Activated CD8-positive, alpha-beta T cell treated with anti-CD3 and anti-CD28 coated beads, Interleukin-2, amount 10 ng/mL, durations not matched to agents 7 days and 5 days (primary cell): Measurements from ENCODE around the gene CD4. TPM values are rescaled to one million over a fixed set of nuclear protein-coding genes. Genes with fewer than 3 reads are reported as not detected.
A peak's percentile ranks its signal among the peaks of the same experiment; 100 is the strongest.
"Not testable (repeated sequence)": the region's sequence is repeated elsewhere in the genome, so short reads cannot be mapped to it uniquely, and the experiment has no call there.

Experiments used
- ATAC-seq: fragments of 150-1000 bp; cut with Tn5 transposase; one replicate; pipeline ENCODE4 v1.10.0; 2021; ENCODE audit warnings: moderate library complexity
- CTCF ChIA-PET: fragments of 350-600 bp; sonication (Branson Sonifier 250); formaldehyde crosslinking; loops from one replicate; lab custom pipeline; 2021; ENCODE audit warnings: antibody characterized with exemption; lab: Charles Lee
- POLR2A ChIA-PET: fragments of 350-600 bp; sonication (Branson Sonifier 250); formaldehyde crosslinking; loops from one replicate; lab custom pipeline; 2021; ENCODE audit warnings: antibody characterized with exemption; lab: Charles Lee
- DNase-seq: peaks from one replicate; pipeline ENCODE4 v3.0.0-alpha.2; 2020
- H3K27ac Mint-ChIP-seq: one replicate; pipeline ENCODE4 v1.8.0; 2021; ENCODE audit warnings: mild to moderate bottlenecking, mixed read lengths
- H3K27me3 Mint-ChIP-seq: one replicate; pipeline ENCODE4 v1.8.0; 2021; ENCODE audit warnings: low read depth, mixed read lengths
- H3K36me3 Mint-ChIP-seq: one replicate; pipeline ENCODE4 v1.8.0; 2021; ENCODE audit warnings: low read depth, mixed read lengths
- H3K4me1 Mint-ChIP-seq: one replicate; pipeline ENCODE4 v1.8.0; 2021; ENCODE audit warnings: low read depth, mixed read lengths
- H3K4me3 Mint-ChIP-seq: one replicate; pipeline ENCODE4 v1.8.0; 2021; ENCODE audit warnings: mild to moderate bottlenecking, mixed read lengths
- H3K9me3 Mint-ChIP-seq: one replicate; pipeline ENCODE4 v1.8.0; 2022; ENCODE audit warnings: mixed read lengths; ENCODE audit not compliant: insufficient read depth
- total RNA-seq, 2 experiments: library from RNA; stranded (reverse); gene quantifications; one replicate each; pipeline ENCODE4 v1.2.3, GENCODE V29; 2021

Gene CD4
- total RNA-seq, 2 experiments from 2014 or later: 0.90 to 1.6 TPM

DNA sequence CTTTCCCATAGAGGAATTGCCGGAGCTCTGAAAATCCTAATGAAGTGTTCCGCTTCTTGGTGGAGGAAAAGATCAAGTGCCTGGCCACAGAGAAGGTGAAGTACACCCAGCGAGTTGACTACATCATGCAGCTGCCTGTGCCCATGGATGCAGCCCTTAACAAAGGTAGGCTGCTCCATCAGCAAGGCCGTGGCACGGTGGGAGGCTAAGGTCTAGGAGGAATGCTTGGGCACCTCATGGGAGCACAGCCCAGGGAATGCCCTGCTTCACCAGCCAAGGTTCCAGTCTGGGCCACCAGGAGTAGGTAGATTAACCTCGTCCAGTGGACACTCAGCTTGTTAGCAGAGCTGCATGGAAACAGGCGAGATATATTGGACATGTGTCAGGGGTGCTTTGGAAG, 71.6 kb downstream of the CD4 start:
- no peak for DNase-seq
- no peaks in the 10 kb centered on the region for H3K9me3 Mint-ChIP-seq
- peaks cover 65% of the 10 kb centered on the region for H3K36me3 Mint-ChIP-seq
- H3K4me3 Mint-ChIP-seq: no peak overlapping the region
- no peaks in the 10 kb centered on the region for H3K27me3 Mint-ChIP-seq
- POLR2A ChIA-PET: interaction anchor here (0.7 to 1.8 kb wide), 3 partner anchors 9 to 83 kb away, joined by 3 to 13 read pairs (median 4); partner anchors contain the start of genes C12orf57, CDCA3, RNU7-1 and USP5
- H3K27ac Mint-ChIP-seq: no peak overlapping the region
- no peak for ATAC-seq
- CTCF ChIA-PET: interaction anchor here (1.0 to 1.1 kb wide), 2 partner anchors 11 to 323 kb away, joined by 3 read pairs; no protein-coding TSS in a partner anchor
- peaks cover 2% of the 10 kb centered on the region for H3K4me1 Mint-ChIP-seq

DNA sequence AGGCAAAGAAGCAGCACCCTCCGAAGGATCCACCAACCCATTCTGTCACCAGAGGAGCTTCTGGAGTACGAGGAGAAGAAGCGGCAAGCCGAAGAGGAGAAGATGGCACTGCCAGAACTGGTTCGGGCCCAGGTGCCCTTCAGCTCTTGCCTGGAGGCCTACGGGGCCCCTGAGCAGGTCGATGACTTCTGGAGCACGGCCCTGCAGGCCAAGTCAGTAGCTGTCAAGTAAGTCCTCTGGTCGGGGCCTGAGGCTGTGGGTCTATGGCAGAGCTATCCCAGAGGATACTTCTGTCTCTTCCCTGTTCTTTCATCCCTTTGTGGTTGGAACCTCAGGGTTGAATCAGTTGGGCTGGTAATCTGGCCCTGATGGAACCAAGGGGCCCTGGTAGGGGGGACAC, 72.1 kb downstream of the CD4 start:
- Mint-ChIP-seq H3K27me3 (no peaks in the 10 kb centered on the region), H3K36me3 (peaks cover 66% of the 10 kb centered on the region), H3K9me3 (no peaks in the 10 kb centered on the region), H3K27ac (no peak overlapping the region), H3K4me1 (peaks cover 6% of the 10 kb centered on the region), H3K4me3 (no peak overlapping the region)
- no peak for ATAC-seq
- ChIA-PET POLR2A (interaction anchor here (0.7 to 1.8 kb wide), 3 partner anchors 9 to 82 kb away, joined by 3 to 13 read pairs (median 4); partner anchors contain the start of genes C12orf57, CDCA3, RNU7-1 and USP5), CTCF (interaction anchor here (1.0 to 1.1 kb wide), 2 partner anchors 11 to 324 kb away, joined by 3 read pairs; no protein-coding TSS in a partner anchor)
- DNase-seq: no peak

DNA sequence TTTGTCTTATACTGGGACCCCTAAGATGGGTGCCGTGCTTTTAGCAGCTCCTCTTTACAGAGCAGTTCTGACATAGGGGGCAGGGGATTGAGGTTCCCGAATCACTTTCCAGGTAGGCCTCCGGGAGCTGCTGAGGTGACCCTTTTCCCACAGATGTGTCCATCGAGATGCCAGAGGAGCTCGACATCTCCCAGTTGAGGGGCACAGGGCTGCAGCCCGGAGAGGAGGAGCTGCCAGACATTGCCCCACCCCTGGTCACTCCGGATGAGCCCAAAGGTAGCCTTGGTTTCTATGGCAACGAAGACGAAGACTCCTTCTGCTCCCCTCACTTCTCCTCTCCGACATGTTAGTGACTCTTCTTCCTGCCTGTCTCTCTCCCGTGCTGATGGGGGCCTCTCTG, 73.7 kb downstream of the CD4 start:
- no peaks in the 10 kb centered on the region for H3K27me3 Mint-ChIP-seq
- DNase-seq: no peak
- no peak overlapping the region for H3K4me3 Mint-ChIP-seq
- H3K36me3 Mint-ChIP-seq: peaks cover 59% of the 10 kb centered on the region
- H3K4me1 Mint-ChIP-seq: peaks cover 15% of the 10 kb centered on the region
- ChIA-PET CTCF (interaction anchor here (0.9 kb wide), 2 partner anchors 9 to 27 kb away, joined by 3 to 4 read pairs; no protein-coding TSS in a partner anchor), POLR2A (interaction anchor here (0.7 kb wide), 1 partner anchor 10 kb away, joined by 4 read pairs; no protein-coding TSS in a partner anchor)
- H3K27ac Mint-ChIP-seq: no peak overlapping the region
- H3K9me3 Mint-ChIP-seq: no peaks in the 10 kb centered on the region
- ATAC-seq: no peak

DNA sequence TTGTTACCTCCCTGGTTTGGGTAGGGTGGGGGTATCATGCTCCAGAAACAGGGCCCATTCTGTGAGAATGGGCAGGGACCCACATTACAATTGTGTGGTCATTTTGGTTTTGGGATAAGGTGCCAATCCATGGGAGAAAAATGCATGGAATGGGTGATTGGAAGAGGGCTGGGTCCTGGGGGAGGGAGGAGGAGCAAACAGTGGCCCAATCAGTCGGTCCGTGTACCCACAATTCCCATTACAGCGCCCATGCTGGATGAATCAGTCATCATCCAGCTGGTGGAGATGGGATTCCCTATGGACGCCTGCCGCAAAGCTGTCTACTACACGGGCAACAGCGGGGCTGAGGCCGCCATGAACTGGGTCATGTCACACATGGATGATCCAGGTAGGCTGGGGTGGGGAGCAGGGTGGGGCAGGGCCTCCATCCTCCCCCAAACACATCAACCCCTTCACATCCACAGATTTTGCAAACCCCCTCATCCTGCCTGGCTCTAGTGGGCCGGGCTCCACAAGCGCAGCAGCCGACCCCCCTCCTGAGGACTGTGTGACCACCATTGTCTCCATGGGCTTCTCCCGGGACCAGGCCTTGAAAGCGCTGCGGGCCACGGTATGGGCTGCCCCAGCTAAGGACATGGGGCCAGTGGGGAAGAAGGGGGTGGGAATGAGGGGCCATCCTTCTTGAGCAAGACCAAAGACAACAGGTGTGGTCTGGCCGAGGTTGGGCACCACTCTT, 74.4 kb downstream of the CD4 start:
- POLR2A ChIA-PET: interaction anchor here (0.7 to 6.8 kb wide), 2 partner anchors 11 kb away, joined by 4 to 93 read pairs; partner anchors contain the start of genes CDCA3 and USP5

DNA sequence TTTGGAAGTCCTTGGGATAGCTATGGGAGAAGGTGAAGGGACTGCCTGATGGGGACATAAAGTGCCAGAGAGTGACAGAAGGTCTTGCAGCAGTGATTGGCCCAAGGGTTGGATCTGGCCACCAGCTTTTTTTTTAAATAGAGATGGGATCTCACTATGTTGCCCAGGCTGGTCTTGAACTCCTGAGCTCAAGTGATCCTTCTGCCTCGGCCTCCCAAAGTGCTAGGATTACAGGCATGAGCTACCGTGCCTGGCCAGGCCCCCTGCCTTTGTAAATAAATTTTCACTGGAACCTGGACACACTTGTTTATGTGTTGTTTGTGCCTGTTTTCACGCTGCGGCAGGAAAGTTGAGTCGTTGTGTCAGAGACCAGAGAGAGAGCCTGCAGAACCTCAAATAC, 76.0 kb downstream of the CD4 start:
- H3K4me3 Mint-ChIP-seq, ATAC-seq: not testable (repeated sequence)
- POLR2A ChIA-PET: interaction anchor here (0.9 to 6.8 kb wide), 4 partner anchors 12 to 233 kb away, joined by 3 to 93 read pairs (median 4); partner anchors contain the start of genes CDCA3, MLF2 and USP5

More for the DNA sequence above, 74.4 kb downstream of the CD4 start:
- CTCF ChIA-PET: interaction anchor here (0.9 to 1.2 kb wide), 3 partner anchors 9 to 83 kb away, joined by 3 to 4 read pairs (median 3); no protein-coding TSS in a partner anchor
- Mint-ChIP-seq H3K27ac (no peak overlapping the region), H3K36me3 (peaks cover 64% of the 10 kb centered on the region), H3K27me3 (no peaks in the 10 kb centered on the region), H3K4me3 (no peak overlapping the region), H3K9me3 (no peaks in the 10 kb centered on the region), H3K4me1 (peaks cover 21% of the 10 kb centered on the region)
- ATAC-seq (no peak), DNase-seq (no peak)

DNA sequence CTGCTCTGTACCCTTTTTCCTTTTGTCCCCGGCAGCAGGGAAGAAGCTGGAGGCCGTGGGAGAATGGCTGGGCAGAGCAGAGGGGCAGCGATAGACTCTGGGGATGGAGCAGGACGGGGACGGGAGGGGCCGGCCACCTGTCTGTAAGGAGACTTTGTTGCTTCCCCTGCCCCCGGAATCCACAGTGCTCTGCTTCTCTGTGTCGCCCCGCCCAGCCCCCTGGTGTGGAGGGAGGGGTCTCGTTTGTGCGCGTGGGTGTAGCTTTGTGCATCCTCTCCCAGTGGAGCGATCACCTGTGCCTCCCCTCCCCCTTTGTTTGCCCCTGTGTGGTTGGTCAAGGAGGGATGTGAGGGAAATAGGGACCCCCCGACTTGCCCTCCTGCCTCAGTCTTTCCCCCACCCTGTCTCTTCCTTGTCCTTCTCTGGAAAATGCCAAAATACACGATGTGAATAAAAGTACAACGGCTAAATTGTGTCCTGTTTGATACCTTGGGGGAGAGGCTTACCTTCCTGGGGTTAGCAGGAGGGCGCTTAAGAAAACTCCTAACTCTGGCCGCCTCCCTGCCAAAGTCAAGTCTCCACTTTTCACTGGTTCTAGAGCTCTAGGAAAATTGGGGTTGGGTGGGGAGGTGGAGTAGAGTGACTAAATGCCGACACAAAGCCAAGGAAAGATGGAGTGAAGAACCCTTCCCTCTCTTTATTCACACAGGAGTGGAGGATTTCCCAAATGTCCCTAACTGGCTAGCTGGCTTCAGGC, 77.0 kb downstream of the CD4 start:
- Mint-ChIP-seq H3K27me3 (no peaks in the 10 kb centered on the region), H3K9me3 (no peaks in the 10 kb centered on the region), H3K27ac (peak overlapping the region; percentile 96), H3K4me3 (peak overlapping the region; percentile 98), H3K4me1 (peaks cover 47% of the 10 kb centered on the region), H3K36me3 (peaks cover 70% of the 10 kb centered on the region)
- ChIA-PET POLR2A (interaction anchor here (0.5 to 6.8 kb wide), 15 partner anchors 13 to 254 kb away, joined by 3 to 93 read pairs (median 3); partner anchors contain the start of genes C12orf57, CDCA3, MLF2 and PTPN6), CTCF (interaction anchor here (1.8 to 4.4 kb wide), 4 partner anchors 14 to 72 kb away, joined by 4 to 31 read pairs (median 18); partner anchors contain the start of genes CDCA3 and USP5)
- no peak for DNase-seq
- no peak for ATAC-seq

More for the DNA sequence above, 76.0 kb downstream of the CD4 start:
- Mint-ChIP-seq H3K36me3 (peaks cover 70% of the 10 kb centered on the region), H3K4me1 (peaks cover 37% of the 10 kb centered on the region)
- not testable (repeated sequence) for H3K9me3 Mint-ChIP-seq, DNase-seq, H3K27ac Mint-ChIP-seq, H3K27me3 Mint-ChIP-seq
- CTCF ChIA-PET: interaction anchor here (1.4 to 2.8 kb wide), 2 partner anchors 22 to 26 kb away, joined by 3 to 12 read pairs; no protein-coding TSS in a partner anchor

DNA sequence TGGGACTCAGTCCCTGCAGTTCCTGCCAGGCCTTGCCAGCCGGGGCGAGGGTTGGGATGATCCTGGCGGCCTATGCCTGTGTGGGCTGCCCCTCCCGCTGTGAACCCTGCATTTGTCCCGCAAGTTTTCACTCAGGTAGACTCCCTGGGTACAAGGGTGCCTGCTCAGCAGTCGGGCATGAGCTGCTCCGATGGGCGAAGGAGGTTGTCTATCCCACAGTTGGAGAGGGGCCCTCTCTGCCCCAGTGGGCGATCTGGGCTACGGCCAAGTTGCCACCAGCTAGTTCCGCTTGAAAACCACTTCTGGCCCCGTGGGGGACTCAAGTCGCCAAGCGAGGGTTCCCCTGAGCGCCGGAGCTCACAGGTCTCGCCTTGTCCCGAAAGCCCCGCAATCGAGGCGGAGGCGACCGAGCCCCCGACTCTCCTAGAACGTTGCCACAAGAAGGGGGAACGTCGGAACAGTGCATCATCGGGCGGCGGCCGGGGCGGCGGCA, 77.6 kb downstream of the CD4 start:
- no peaks in the 10 kb centered on the region for H3K27me3 Mint-ChIP-seq
- H3K4me3 Mint-ChIP-seq: peak overlapping the region; percentile 98
- no peak for DNase-seq
- peaks cover 76% of the 10 kb centered on the region for H3K36me3 Mint-ChIP-seq
- H3K9me3 Mint-ChIP-seq: no peaks in the 10 kb centered on the region
- peaks cover 53% of the 10 kb centered on the region for H3K4me1 Mint-ChIP-seq
- ChIA-PET CTCF (interaction anchor here (1.1 to 4.4 kb wide), 7 partner anchors 14 to 143 kb away, joined by 3 to 31 read pairs (median 12); partner anchors contain the start of genes CDCA3, COPS7A and USP5), POLR2A (interaction anchor here (0.5 to 6.8 kb wide), 17 partner anchors 12 to 254 kb away, joined by 3 to 93 read pairs (median 3); partner anchors contain the start of genes C12orf57, CDCA3, PTPN6 and RNU7-1)
- peak overlapping the region; percentile 96 for H3K27ac Mint-ChIP-seq
- peak; percentile 4 for ATAC-seq

DNA sequence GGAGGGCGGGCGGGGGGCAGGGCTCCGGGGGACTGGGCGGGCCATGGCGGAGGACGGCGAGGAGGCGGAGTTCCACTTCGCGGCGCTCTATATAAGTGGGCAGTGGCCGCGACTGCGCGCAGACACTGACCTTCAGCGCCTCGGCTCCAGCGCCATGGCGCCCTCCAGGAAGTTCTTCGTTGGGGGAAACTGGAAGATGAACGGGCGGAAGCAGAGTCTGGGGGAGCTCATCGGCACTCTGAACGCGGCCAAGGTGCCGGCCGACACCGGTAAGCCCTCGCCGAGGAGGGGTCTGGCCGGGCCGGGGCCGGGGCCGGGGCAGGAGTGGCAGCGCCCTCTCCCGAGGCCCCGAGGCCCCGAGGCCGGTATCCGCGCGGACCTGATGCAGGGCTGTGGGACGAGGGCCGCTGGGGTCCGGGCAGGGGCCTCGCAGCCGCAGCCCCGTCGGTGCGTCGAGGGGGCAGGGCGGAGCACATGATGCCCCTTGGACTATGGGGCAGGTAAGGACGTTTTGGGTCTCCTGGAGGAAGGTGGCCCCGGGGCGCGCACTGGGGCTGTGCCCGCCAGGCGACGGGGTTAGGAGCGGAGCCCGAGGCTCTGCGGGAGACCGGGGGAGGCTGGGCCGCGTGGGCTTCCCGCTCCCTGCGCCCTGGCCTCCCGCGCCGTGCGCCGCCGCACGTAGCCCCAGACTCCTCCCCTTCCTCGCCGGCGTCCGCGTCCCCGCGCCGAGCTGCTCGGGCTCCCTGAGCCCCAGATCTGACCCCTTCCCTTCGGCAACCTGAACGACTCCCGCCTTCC, 78.3 kb downstream of the CD4 start, which contains the start of gene TPI1:
Gene TPI1 (plus strand): TSS at position 119 of the 798 bp plus-strand sequence. CDS start 36 bp downstream, at position 155.
- ChIA-PET POLR2A (interaction anchor here (0.9 to 6.8 kb wide), 17 partner anchors 14 to 255 kb away, joined by 3 to 93 read pairs (median 3); partner anchors contain the start of genes C12orf57, CDCA3, PTPN6 and RNU7-1), CTCF (interaction anchor here (0.6 to 4.4 kb wide), 11 partner anchors 15 to 870 kb away, joined by 3 to 31 read pairs (median 9); partner anchors contain the start of genes CDCA3, COPS7A, PTPN6 and USP5)
- peak within 1 kb of the TSS; percentile 96 for H3K27ac Mint-ChIP-seq
- H3K9me3 Mint-ChIP-seq: no peaks in the 10 kb centered on the region
- ATAC-seq (peak; percentile 70), DNase-seq (peak; percentile 85)
- H3K27me3 Mint-ChIP-seq: no peaks in the 10 kb centered on the region
- H3K4me3 Mint-ChIP-seq: peak within 1 kb of the TSS; percentile 98
- peaks cover 58% of the 10 kb centered on the region for H3K4me1 Mint-ChIP-seq
- H3K36me3 Mint-ChIP-seq: peaks cover 77% of the 10 kb centered on the region

DNA sequence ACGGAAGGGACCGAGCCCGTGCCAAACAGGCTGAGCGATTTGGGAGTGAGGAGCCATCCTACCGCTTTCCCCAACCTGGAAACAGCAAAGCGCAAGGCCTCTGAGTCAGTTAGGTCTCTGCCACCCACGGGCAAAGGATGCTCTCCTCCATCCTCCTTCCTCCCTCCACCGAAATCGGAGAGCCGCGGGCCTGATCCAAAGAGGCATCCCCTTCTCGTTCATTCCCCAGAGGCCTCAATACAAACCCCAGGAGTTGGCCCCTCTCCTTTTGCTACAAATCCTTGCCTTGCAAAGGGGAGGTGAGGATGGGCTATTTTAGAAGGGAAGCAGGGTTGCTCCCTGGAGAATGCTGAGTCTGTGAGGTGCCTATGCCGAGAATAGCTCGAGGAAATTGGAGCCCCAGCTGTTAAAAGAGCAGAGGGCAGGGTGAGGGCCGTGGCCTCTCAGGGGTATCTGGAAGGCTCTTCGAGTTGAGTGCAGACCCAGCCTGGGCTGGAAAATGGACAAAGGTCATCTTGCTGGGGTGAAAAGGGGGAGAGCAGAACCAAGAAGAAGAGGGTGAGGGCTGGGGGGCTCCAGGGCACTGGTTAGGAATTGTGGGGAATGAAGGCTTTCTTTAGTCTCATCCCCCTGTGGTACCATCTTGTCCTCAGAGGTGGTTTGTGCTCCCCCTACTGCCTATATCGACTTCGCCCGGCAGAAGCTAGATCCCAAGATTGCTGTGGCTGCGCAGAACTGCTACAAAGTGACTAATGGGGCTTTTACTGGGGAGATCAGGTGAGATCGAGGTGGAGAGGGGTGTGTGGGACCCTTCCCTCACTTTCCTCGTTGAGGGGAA, 79.1 kb downstream of the CD4 start:
- Mint-ChIP-seq H3K36me3 (peaks cover 74% of the 10 kb centered on the region), H3K9me3 (no peaks in the 10 kb centered on the region), H3K4me1 (peaks cover 58% of the 10 kb centered on the region), H3K4me3 (peak overlapping the region; percentile 98), H3K27ac (peak overlapping the region; percentile 94), H3K27me3 (no peaks in the 10 kb centered on the region)
- ATAC-seq (no peak), DNase-seq (no peak)
- CTCF ChIA-PET: interaction anchor here (0.7 to 6.1 kb wide), 26 partner anchors 13 to 245 kb away, joined by 3 to 121 read pairs (median 6); partner anchors contain the start of genes CDCA3, COPS7A, LAG3 and LPCAT3
- POLR2A ChIA-PET: interaction anchor here (0.9 to 6.8 kb wide), 14 partner anchors 14 to 124 kb away, joined by 3 to 93 read pairs (median 6); partner anchors contain the start of genes C12orf57, CDCA3, RNU7-1 and USP5
